ENCODE data around the gene TMEM190.
A peak's percentile ranks its signal among the peaks of the same experiment; 100 is the strongest.
"Not testable (repeated sequence)": the region's sequence is repeated elsewhere in the genome, so short reads cannot be mapped to it uniquely, and the experiment has no call there.

Gene TMEM190

DNA sequence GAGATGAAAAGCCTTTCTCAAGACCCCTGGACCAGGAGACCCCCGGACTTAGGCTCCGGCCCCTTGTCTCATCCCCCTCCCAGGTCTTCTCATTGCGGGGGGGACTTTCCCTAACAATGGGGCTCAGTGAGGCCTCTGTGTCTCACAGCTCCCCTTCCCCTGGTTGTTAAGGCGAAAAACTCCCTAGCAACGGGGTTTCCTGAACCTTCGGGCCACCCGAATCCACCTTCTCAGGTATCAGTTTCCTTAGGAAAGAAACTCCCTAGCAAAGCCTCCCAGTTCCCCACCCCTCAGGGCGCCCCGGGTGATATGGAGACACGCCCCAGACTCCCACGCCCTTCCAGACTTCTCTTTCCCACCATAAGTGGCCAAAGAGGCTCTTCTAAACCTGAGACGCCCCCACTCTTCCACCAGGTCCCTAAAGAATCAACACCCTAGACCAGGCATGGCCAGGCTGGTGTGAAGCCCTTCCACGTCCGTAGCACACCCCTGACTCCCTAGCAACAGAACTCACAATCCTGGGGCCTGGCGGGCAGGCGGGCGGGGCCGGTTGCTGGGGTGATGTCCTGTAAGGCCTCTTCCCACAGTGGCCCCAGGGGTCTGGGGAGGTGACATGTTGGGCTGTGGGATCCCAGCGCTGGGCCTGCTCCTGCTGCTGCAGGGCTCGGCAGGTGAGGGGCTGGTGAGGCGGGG lies at the start of gene TMEM190:
TSS of gene TMEM190 (plus strand) at position 586 of the 693 bp plus-strand sequence. CDS start at position 614, 28 bp downstream.
- DNase-seq (ENCODE audit: low read depth in 4 of 4, low spot score in 1 of 4): no peak

DNA sequence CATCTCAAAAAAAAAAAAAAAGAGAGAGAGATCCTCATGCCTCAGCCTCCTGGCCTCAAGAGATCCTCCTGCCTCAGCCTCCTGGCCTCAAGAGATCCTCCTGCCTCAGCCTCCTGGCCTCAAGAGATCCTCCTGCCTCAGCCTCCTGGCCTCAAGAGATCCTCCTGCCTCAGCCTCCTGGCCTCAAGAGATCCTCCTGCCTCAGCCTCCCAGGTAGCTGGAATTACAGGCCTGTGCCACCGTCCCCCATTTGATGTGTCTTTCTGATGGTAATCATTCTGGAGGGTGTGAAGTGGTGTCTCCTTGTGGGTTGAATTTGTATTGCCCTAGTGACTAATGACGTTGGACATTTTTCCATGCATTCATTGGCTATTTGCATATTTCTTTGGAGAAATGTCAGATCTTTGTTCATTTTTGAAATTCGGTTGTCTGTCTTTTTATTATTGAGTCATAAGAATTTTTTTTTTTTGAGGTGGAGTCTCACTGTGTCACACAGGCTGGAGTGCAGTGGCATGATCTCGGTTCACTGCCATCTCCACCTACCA lies 47.8 kb upstream of the TMEM190 start:
- not testable (repeated sequence) for DNase-seq (ENCODE audit: low read depth in 4 of 4, low spot score in 1 of 4)

DNA sequence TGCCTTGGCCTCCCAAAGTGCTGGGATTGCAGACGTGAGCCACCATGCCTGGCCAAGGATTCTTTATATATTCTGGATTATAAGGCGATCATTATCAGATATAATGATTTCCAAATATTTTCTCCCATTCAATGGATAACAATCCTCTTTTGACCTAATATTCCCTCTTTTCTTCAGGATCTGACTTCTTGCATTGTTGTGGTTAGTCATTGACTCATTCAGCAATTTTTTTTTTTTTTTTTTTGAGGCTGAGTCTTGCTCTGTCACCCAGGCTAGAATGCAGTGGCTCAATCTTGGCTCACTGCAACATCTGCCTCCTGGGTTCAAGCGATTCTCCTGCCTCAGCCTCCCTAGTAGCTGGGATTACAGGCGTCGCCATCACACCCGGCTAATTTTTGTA lies 46.8 kb upstream of the TMEM190 start:
- DNase-seq (ENCODE audit: low read depth in 4 of 4, low spot score in 1 of 4): not testable (repeated sequence)

DNA sequence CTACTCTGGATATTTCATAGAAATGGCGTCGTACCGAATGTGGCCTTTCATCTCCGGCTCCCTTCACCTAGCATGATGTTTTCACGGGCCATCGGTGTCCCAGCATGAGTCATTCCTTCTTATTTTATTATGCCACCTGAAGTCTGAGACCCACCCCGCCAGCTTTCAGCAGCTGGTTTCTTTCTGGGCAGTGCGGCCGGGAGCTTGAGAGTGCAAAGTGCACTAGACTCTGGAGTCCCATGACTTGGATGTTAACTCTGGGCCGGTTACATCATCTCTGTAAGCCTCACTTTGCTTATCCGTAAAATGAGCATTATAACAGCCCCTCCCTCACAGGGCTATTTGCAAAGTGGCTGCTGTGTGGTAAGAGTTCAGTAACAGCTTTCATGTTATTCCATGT lies 42.8 kb upstream of the TMEM190 start:
- DNase-seq (ENCODE audit: low read depth in 4 of 4, low spot score in 1 of 4): no peak

GRCh38 chr19:55336101-55336500 lies 40.5 kb upstream of the TMEM190 start:
- no peak for DNase-seq (ENCODE audit: low read depth in 4 of 4, low spot score in 1 of 4)

- peak; percentile 100 for DNase-seq (ENCODE audit: low read depth in 4 of 4, low spot score in 1 of 4)
Measured at GRCh38 chr19:55339105-55339888, 37.3 kb upstream of the TMEM190 start, which contains the start of gene KMT5C. TSS of gene KMT5C (plus strand) at chr19:55339876. CDS start at chr19:55341937, 2,061 bp downstream.

GRCh38 chr19:55339889-55340783 lies 36.5 kb upstream of the TMEM190 start:
- no peak for DNase-seq (ENCODE audit: low read depth in 4 of 4, low spot score in 1 of 4)

DNA sequence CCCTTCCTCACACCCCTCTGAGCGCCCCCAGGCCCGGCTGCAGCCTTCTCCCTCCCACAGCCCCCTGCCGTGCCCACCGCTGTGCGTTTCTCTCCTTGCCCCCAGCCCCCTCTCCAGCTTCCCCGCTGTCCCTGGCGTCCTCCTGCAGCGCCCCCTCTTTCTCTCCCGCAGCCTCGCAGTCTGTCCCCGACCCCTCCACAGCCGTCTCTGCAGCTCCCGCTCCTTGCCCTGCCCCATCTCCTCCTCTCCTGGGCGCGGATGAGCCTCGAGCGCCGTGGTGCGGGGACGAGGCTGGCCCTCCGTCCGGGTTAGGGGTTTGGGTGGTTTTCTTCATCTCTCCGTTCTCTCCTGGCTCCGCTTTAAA lies 35.9 kb upstream of the TMEM190 start:
- DNase-seq (ENCODE audit: low read depth in 4 of 4, low spot score in 1 of 4): no peak

DNA sequence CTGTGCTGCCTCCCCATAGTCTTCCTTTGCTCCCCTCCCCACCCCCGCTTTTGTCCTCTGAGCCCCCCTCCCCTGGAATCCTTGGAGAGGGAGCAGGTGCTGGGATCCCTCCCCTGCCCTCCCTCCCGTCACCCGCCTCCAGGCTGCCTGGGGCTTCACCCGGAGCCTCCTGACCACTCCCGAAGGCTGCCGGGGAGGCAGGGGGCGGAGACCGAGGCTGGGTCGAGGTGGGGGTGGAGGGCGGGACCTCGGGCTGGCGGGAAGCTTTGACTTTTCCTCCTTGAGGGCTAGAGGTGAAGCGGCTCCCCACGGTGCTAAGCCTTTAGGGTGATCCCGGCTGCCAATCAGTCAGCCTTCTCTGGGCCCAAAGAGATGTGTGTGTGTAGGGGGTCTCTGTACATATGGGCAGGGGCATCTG lies 35.4 kb upstream of the TMEM190 start:
- peak; percentile 18 to 72 (median 37) for DNase-seq (ENCODE audit: low read depth in 4 of 4, low spot score in 1 of 4)

DNA sequence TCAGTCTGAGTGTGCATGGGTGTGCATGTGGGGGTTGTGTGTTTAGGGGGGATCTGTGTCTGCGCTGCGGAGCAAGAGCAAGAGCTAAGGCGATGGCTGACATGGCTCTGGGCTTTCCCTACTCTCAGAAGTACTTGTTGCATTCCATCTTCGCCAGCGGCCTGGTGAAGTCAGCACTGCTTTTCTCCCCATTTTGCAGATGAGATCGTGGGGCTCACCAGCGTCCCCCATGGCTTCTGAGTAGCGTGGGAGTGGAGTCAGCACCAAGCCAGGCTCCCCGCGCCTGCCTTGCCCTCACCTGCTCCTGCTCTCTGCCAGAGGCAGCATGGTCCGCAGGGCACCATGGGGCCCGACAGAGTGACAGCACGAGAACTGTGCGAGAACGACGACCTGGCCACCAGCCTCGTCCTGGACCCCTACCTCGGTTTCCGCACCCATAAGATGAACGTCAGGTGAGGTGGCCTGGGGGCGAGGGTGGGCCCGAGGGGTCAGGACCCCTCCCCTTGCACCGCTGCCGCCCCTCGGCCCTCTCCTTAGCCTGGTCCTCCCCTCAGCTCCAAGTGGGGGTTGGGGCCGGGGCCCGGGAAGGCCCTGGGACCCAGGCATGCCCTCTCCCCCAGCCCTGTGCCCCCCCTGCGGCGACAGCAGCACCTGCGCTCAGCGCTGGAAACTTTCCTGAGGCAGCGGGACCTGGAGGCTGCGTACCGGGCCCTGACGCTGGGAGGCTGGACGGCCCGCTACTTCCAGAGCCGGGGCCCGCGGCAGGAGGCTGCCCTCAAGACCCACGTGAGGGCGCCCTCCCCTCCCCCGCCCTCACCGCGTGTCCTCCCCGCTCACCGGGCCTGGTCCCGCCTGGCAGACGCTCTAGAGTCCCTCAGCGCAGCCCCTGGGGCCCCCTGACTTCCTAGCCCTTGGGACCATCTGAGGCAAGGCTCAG lies 34.8 kb upstream of the TMEM190 start:
- DNase-seq (ENCODE audit: low read depth in 4 of 4, low spot score in 1 of 4): no peak

DNA sequence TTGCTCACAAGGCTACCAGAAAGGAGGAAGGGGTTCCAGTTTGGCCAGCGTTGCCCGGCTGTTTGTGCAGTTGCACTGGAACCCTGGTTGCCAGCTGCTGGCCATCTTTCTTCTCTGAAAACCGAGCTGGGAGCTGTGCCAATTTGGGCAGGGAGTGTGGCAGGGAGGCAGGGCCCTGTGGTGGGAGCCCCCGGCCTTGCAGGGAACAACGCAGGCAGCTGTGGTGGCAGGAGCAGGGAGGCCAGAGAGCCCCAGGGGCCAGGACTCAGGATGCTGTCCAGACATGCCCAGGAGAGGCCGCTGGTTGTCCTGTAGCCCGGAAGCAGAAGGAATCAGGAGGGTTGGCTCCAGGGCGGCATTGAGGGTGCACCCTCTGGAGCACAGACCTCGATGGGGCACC lies 32.2 kb upstream of the TMEM190 start:
- DNase-seq (ENCODE audit: low read depth in 4 of 4, low spot score in 1 of 4): no peak

DNA sequence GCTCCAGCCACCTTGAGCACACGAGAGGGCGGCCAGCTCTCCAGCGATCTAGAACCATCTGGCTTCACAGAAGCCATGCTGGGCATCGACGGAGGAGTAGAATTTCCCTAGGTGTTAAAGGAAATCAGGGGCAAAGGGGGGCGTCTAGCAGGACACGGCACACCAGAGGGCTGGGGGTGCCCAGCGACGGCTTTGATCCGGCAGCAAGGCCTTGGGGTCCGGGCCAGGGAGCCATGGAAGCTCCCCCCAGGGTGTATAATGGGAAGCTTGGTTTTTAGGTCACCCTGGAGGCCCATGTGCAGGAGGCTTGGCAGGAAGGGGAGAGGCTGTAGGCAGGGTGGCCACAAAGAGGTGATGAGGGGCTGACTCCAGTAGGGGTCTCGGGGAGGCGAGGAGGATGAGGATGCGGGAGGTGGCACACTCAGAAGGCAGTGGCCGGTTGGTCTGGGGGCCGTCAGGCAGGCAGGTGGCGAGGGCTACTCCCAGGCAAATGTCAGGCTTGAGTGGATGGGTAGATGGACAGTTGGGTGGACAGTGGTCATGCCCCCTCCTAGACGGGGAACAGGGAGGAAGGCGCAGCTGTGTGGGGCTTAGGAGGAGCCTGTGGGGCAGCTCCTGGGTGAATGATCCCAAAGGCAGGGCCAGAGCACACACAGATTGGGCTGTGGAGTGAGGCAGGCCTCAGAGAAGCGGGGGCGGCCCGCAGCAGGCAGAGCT lies 31.4 kb upstream of the TMEM190 start:
- DNase-seq (ENCODE audit: low read depth in 4 of 4, low spot score in 1 of 4): no peak

GRCh38 chr19:55345818-55346724 lies 30.6 kb upstream of the TMEM190 start:
- no peak for DNase-seq (ENCODE audit: low read depth in 4 of 4, low spot score in 1 of 4)

DNA sequence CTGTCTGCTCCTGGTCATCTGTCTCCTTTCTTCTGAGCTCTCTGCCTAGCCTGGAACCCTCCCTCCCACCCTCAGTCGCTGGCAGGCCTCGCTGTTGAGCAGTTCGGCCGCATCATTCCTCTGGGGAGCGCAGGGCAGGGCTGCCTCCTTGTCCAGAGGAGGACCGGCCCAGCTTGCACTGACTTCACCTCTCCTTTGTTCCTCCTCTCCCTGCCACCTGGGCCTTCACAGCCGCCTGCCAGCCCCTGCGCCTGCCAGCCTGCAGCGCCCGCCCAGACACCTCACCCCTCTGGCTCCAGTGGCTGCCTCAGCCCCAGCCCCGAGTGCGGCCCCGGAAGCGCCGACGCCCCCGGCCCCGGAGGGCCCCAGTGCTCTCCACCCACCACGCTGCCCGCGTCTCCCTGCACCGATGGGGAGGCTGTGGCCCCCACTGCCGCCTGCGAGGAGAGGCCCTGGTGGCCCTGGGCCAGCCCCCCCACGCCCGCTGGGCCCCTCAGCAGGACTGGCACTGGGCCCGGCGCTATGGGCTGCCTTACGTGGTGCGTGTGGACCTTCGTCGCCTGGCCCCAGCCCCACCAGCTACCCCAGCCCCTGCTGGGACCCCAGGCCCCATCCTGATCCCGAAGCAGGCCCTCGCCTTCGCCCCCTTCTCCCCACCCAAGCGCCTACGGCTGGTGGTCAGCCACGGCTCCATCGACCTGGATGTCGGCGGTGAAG lies 29.7 kb upstream of the TMEM190 start:
- DNase-seq (ENCODE audit: low read depth in 4 of 4, low spot score in 1 of 4): no peak

GRCh38 chr19:55347442-55348009 lies 29.1 kb upstream of the TMEM190 start:
- DNase-seq (ENCODE audit: low read depth in 4 of 4, low spot score in 1 of 4): no peak

DNA sequence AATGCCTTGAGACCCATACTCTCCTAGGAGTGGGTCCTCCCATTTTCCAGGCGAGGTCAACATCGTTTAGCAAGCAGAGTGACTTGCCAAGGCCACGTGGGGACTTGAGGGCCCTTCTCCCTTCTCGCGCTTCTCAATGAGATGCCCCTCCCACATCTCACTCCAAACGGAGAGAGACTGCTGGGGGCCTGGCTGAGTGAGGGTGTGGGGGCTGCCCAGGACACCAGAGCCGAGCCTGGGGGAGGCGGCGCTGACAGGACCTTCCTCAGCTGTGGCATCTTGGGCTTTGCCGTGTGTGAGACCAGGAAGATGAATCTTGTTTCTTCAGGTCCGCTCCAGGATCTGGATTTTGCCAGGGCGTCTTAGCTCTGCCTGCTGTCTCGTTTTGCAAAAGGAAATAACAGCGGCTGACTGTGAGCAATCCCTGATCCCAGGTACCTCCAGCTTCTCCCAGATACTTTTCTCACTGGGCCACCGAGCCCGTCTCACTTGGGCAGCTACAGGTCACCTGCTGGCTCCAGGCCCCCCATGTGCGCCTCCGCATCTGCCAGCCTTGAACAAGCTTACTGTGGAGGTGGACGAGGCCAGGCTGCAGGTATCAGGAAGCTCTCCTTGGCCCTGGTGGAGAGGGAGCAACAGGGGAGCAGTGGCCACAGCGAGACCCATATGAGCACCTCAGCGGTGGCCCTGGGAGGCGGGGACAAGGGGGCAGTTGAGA lies 28.1 kb upstream of the TMEM190 start:
- no peak for DNase-seq (ENCODE audit: low read depth in 4 of 4, low spot score in 1 of 4)
